ENCODE results near the gene OR2A14.
"Not testable (repeated sequence)": the region's sequence is repeated elsewhere in the genome, so short reads cannot be mapped to it uniquely, and the experiment has no call there.

OR2A14 gene, protein sequence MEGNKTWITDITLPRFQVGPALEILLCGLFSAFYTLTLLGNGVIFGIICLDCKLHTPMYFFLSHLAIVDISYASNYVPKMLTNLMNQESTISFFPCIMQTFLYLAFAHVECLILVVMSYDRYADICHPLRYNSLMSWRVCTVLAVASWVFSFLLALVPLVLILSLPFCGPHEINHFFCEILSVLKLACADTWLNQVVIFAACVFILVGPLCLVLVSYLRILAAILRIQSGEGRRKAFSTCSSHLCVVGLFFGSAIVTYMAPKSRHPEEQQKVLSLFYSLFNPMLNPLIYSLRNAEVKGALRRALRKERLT

DNA sequence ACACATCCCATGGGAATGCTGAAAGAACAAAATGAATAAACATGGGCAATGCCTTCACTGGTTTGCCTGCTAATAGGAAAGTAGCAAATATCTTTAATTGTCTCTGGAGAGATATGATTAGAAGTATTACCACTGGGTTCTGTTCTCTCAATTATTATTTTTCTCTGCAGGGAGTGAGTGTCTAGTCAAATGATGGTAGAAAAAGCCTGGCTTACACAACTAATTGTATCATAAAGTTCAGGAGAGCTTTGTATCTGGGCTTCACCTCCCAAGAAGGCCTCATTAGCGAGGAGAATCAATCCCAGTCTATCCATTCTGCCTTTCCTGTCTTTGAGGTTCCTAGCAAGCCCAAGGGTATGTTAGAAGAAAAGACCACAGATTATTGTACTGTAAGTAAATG lies at the start of gene OR2A14:
Gene OR2A14 (plus strand): TSS at position 301 of the 400 bp plus-strand sequence. CDS start 5,937 bp downstream, outside the sequence.
- no peak for DNase-seq

DNA sequence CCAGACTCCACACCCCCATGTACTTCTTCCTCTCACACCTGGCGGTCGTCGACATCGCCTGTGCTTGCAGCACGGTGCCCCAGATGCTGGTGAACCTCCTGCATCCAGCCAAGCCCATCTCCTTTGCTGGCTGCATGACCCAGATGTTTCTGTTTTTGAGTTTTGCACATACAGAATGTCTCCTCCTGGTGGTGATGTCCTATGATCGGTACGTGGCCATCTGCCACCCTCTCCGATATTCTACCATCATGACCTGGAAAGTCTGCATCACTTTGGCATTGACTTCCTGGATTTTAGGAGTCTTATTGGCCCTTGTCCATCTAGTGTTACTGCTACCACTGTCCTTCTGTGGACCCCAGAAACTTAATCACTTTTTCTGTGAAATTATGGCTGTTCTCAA lies 48.6 kb upstream of the OR2A14 start:
- DNase-seq = no peak

DNA sequence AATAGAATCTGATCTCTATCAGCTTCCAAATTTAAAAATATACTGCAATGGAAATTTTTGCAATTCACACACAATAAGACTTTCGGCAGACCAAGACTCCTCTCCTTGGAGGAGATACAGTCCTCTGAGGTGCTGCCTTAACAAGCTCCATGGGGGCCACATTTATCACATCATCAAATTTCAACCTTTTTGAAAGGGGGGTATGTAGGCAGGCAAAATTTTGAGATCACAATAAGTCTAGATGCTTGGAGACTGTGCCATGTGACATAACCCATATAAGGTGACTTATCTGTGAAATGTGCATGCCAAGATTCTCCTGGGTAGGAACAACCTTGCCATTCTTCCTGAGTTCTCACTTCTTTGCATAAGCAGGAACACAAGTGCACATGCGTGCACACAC lies 37.0 kb upstream of the OR2A14 start, which contains the start of gene OR2A12:
Gene OR2A12 (plus strand): TSS at position 301 of the 400 bp plus-strand sequence. CDS start 8,830 bp downstream, outside the sequence.
- no peak for DNase-seq

DNA sequence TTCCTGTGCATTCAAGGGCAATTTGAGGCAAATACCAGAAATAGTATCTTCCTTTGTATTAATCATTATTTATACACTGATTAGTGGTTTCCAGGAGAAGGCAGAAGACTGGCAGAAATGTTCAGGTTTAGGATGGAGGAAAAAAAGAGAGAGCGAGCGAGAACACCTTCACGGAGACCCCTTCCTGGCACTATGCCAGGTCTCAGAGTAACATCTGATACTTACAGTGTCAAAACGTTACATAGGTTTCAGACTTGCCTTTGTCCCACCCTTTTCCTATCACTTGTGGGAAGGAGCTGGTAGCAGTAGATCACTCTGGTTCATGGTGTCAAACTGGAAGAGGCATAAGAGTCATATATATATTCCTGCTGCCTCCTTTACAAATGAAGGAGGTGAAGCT lies 36.2 kb upstream of the OR2A14 start:
- no peak for DNase-seq

DNA sequence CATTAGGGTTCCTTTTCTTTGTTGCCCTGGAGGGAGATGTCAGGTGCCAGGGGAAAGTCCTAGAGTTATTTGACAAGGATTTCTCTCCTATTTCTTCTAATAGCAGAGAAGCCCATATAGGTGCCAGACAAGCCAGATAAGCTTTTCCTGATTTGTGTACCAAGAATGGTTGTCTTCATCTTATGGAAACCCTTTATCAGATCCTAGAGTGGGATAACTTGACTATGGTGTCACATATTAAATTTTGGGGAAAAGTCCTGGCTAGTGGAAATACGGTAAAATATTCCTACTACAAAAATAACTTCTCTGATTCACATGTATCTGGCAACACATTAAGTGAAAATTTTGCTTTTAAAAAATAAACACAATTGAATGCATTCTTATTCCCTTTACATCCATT lies 35.7 kb upstream of the OR2A14 start:
- DNase-seq = no peak

DNA sequence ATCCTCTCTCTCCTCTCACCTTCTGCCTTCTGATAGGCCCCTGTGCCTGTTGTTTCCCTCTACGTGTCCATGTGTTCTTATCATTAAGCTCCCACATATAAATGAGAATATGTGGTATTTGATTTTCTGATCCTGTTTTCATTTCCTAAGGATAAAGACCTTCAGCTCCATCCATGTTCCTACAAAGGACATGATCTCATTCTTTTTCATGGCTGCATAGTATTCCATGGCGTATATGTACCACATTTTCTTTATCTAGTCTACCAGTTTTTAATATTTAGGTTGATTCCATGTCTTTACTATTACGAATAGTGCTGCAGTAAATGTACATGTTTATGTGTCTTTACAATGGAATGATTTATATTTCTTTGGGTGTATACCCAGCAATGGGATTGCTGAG lies 32.3 kb upstream of the OR2A14 start:
- DNase-seq = no peak

DNA sequence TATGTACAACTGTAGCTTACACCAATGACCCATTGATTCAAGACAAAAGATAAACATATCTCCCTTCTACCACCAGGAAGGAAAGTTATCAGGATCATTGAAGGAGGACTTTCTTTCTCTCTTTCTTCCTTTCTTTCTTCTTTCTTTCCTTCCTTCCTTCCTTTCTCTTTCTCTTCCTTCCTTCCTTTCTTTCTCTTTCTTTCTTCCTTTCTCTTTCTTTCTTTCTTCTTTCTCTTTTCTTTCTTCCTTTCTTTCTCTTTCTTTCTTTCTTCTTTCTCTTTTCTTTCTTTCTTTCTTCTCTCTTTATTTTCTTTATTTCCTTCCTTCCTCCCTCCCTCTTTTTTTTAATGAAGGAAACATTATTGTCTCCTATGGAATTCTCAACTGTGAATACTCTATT lies 24.2 kb upstream of the OR2A14 start:
- no peak for DNase-seq

DNA sequence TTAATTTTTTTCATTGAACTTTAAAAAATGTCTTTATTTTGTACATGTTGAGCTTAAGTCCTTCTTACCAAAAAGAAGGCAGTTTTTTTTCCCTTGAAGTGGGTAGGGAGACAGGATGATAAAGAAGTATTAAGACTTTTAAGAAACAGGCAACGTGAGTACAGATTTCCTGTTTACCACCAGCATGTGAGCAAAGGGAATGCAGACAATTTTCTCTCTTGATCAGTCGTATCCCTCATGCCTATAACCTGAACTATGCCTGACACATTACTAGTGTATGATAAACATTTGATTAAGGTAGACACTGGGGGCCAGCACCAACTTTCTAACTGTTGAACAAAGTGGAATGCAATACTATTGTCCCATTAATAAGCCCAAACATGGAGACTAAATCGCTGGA lies 22.4 kb upstream of the OR2A14 start:
- DNase-seq = no peak

DNA sequence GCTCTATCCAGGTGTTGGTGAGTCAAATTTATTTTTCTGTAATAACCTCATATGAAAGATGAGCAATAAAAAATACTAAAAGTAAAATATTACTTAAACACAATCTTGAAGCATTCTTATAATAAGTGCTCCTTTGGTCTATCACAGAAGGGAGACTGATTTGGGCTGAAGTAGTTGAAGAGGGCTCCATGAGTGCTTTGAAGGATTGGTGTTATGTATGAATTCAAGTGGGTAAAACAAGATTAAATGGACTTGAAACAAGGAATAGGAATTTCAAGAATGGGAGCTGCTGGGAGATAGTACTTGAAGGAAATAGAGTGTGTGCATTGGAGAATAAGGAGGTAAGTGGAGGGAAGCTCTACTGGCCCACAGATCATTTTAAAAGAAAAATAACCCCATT lies 20.9 kb upstream of the OR2A14 start:
- DNase-seq = no peak

DNA sequence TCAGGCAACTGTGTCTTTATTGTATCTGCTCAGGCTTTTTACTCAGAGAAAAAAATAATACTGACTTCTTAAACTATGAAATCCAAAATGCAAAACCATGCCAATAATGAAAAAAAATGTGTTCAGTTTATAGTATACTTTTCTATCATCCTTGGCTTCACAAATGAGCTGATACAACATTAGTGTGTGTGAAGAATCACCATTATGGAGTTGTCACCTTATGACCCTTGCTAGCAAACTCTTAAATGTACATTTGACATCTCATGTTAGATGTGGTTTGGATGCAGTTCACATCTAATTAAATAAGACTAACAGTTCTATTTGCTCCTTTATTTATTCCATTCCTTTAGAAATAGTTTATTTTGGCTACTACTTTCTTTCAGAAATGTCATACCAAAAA lies 17.8 kb upstream of the OR2A14 start:
- DNase-seq = no peak

DNA sequence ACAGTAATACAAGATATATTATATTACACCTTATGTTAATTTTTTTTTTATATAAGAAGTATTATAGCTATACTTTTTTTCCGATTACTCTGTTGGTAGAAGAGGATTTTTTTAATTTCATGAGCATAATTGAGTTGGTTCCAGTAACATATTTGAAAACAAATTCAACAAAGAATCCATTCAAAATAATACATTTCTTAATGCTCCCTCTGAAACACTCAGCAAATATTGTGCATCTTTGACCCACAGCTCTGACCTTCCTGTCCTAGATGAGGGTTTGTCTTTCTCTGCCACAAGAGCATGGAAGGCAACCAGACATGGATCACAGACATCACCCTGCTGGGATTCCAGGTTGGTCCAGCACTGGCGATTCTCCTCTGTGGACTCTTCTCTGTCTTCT lies 13.7 kb upstream of the OR2A14 start, which contains the start of gene OR2A2:
Gene OR2A2 (plus strand): TSS at position 301 of the 400 bp plus-strand sequence. CDS start 0 bp downstream, at position 301.
- DNase-seq = no peak

DNA sequence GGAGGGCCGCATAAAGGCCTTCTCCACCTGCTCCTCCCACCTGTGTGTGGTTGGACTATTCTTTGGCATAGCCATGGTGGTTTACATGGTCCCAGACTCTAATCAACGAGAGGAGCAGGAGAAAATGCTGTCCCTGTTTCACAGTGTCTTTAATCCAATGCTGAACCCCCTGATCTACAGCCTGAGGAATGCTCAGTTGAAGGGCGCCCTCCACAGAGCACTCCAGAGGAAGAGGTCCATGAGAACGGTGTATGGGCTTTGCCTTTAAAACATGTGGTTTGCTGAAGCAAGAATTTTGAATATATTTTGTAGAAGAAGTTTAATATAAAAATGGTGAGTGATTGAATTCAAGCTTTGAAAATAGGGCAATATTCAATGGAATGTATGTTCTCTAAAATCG lies 12.7 kb upstream of the OR2A14 start:
- DNase-seq = no peak

DNA sequence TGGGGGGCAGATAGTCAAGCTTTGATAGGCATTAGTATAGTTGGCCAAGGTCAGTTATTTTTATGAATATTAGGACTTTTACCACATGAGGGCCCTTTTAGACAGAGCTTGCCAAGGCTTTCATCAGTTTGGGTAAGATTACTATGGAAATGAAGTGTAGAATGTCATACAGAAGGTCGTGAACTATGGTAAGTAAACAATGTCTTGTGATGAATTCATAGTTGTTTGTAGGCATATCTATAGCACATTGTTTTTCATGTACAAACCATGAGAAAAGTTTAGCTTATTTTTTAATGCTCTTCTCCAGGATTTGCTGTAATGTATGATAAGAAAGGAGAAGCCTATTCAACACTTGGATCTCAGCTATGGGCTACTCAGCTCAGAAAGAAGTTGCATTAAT lies 9.3 kb upstream of the OR2A14 start:
- DNase-seq = no peak

DNA sequence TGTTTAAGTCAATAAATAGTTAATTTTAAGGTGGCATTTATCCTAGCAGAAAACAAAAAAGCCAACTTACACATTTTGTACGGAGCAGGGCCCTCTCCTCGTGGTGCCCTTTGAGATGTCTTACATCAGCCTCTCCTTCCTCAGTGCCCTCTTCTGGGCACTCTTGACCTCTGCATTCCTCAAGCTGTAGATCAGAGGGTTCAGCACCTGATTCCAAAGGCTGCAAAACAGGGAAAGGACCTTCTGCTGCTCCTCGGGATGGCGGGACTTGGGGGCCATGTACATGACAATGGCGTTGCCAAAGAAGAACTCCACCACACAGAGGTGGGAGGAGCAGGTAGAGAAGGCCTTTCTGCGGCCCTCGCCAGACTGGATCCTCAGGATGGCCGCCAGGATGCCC lies 4.6 kb upstream of the OR2A14 start:
- no peak for DNase-seq

DNA sequence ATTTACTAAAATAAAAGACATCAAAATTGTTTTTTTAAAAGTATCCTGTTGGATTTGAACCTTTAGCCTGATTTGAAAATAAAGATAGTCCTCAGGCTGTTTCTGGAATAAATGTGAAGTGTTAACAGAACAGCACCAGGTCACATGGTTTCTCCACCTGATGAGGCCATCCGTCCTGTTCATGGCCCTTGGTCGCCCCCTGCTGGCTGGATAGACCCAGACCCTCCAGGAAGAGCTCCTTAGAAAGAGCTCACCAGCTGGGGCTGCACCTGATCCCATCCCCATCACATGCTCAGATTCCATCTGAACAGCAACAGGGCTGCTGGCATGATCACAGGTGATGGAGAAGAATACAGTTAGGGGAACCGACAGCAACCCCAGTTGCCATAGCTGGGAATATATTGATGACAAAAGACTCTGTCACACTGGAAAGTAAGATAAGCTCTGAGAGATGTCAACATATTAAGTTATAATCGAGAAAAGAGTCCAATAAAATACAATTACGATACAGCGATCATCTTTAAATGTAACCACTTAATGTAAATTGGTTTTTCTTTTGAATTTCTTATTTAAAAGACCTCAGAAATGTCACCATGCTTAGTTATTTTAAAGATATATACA lies 4.8 kb downstream of the OR2A14 start:
- DNase-seq = no peak

DNA sequence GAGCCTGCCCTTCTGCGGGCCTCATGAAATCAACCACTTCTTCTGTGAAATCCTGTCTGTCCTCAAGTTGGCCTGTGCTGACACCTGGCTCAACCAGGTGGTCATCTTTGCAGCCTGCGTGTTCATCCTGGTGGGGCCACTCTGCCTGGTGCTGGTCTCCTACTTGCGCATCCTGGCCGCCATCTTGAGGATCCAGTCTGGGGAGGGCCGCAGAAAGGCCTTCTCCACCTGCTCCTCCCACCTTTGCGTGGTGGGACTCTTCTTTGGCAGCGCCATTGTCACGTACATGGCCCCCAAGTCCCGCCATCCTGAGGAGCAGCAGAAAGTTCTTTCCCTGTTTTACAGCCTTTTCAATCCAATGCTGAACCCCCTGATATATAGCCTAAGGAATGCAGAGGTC lies 6.6 kb downstream of the OR2A14 start:
- DNase-seq = not testable (repeated sequence)

DNA sequence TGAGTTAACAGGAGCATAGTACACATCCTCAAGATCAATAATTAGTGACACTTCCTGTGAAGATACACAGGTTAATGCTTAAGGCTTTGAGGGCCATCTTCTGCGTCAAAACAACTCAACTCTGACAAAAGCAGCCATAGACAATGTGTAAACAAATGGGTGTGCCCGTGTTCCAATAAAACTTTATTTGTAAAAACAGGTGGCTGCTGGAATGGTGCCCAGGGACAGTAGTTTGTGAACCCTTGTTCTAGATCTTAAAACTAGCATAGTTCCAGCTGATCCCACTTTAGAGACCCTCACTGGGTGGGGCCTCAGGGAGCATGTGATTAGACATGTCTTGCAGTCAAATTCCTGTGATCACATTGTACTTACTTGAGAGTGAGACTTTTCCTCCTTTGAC lies 7.8 kb downstream of the OR2A14 start:
- no peak for DNase-seq

DNA sequence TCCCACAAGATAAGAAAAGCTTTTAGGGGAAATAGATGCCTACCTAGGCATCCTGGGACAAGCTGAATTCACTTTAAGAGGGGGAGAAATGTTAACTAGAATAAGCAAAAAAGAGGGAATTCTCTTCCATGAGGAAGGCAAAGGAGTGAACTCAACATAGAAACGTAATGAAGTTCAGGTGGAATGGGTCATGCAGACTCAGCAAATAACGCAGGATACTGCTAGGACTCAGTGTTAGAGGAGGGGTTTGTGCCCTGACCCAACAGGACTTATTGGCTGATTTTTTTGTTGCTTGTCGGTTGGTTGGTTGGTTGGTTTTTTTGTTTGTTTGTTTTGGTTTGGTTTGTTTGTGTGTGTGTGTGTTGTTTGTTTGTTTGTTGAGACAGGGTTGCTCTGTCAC lies 9.3 kb downstream of the OR2A14 start:
- DNase-seq = no peak

DNA sequence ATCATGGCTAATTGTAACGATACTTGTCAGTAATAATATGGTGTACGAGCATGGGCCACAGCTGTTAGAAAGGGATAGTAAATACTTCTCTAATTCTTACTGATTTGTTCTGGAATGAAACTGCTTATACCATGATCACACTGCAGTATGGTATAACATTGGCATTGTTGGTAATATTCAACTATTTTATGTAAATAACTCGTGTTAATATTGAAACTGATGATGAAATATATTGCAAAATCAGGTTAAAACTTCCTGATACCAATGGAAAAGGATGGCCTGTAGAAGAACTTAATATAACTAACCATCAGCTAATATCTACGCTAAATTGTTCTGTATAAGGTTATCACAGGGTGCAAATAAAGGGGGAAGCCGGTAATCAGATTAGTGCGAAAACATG lies 10.3 kb downstream of the OR2A14 start:
- DNase-seq = no peak

DNA sequence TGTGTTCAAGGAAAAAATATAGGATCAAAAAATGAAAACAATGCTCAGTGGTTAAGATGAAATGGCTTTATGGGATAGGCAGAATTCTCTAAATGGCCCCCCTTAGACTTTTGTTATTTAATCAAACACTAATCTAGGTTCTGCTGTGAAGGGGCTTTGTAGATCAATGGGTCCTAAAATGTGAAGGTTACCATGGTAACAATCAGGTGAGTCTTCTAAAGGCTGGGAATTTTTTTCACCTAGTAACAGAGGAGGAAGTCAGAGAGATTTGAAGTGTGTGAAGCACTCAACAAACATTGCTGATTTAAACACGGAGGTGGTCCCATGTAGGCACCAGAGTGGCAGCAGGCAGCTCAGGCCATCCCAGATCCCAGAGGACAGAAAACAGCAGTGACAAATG lies 11.1 kb downstream of the OR2A14 start:
- no peak for DNase-seq

DNA sequence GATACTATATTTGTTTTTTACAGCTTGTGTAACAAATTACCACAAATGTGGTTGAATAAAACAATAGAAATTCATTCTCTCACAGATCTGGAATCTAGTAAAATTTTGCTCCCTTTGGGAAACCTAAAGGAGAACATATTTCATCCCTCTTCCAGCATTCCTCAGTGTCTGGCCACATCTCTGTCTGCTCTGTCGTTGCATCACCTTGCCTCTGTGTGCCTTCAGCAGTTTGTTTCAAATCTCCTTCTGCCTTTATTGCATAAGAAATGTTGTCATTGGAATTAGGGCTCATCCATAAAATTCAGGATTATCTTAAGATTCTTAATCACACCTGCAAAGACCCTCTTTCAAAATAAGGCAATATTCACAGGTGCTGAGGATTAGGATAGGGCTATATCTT lies 14.5 kb downstream of the OR2A14 start:
- no peak for DNase-seq

DNA sequence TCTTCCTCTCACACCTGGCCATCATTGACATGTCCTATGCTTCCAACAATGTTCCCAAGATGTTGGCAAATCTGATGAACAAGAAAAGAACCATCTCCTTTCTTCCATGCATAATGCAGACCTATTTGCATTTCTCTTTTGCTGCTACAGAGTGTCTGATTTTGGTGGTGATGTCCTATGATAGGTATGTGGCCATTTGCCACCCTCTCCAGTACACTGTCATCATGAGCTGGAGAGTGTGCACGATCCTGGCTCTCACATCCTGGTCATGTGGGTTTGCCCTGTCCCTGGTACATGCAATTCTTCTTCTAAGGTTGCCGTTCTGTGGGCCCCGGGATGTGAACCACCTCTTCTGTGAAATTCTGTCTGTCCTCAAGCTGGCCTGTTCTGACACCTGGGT lies 19.2 kb downstream of the OR2A14 start:
- DNase-seq = no peak

DNA sequence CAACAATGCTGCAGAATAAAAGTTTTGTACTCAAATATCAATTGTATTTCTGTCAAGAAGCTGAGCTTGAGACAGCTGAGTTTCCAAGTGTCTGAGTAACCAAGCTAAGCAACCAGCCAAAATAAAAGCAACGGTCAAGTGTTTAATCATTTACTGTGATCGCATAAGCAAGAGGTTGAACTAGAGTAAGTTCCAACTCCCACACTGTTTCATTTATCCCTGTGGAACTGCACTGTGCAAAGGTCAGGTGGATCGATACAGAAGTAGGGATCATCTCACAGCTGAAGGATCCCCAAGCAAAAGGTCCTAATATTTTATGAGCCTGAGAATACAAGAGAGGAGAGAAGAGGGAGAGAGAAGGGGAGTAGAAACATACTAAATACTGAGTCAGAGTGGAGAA lies 21.4 kb downstream of the OR2A14 start:
- no peak for DNase-seq

DNA sequence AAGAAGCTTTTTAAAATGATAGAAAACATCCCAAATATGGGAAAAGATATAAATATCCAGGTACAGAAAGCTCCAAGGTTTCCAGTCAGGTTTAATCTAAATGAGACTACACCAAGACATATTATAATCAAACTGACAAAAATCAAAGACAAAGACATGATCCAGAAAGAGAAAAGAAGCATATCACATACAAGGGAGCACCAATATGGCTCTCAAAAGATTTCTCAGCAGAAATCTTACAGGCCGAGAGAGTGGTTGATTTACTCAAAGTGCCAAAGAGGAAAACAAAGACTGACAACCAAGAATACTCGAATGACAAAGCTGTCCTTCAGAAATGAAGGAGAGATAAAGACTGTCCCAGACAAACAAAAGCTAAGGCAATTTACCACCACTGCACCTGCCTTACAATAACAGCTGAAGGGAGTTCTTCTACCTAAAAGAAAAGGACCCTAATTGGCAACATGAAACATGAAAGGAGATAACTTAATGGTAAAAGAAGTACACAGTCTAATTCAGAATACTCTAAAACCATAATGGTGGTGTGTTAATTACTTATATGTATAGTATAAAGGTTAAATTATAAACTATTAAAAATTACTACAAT lies 25.4 kb downstream of the OR2A14 start:
- no peak for DNase-seq

Measured in cortex of kidney (tissue), 1 donor.